Superior temporal gyrus (tissue), 1 donor: Measurements from ENCODE around the gene C1S.

ENCODE experiments used
- DNase-seq: peaks from one replicate; pipeline ENCODE4 v3.0.0-alpha.2; 2016; ENCODE audit errors: extremely low spot score

Gene C1S

GRCh38 chr12:7075939-7076338 is 15.4 kb downstream of the C1S start:
- DNase-seq, result no peak

GRCh38 chr12:7076493-7076892 is 16.0 kb downstream of the C1S start:
- DNase-seq, result no peak

- DNase-seq, result no peak
These were observed 17.6 kb downstream of the C1S start for GRCh38 chr12:7078163-7078562.

GRCh38 chr12:7079826-7080125 is 19.3 kb downstream of the C1S start:
- DNase-seq, result no peak

- no peak for DNase-seq
These were observed 20.5 kb downstream of the C1S start for GRCh38 chr12:7081037-7081436.

GRCh38 chr12:7083125-7083524 is 22.6 kb downstream of the C1S start:
- DNase-seq, result no peak

- DNase-seq, result no peak
These were observed 28.8 kb downstream of the C1S start for GRCh38 chr12:7089196-7089871.

- no peak for DNase-seq
These were observed 29.9 kb downstream of the C1S start for GRCh38 chr12:7090222-7090998.

GRCh38 chr12:7091171-7091570 is 30.7 kb downstream of the C1S start:
- DNase-seq, result no peak

GRCh38 chr12:7091660-7092228 is 31.2 kb downstream of the C1S start:
- DNase-seq, result no peak

- DNase-seq, result peak; percentile 75
These were observed 31.9 kb downstream of the C1S start, which contains the start of gene C1R for GRCh38 chr12:7092229-7092985. Gene C1R (minus strand): TSS chr12:7092445. CDS start chr12:7092388, 57 bp downstream.

- DNase-seq, result no peak
These were observed 32.5 kb downstream of the C1S start for GRCh38 chr12:7092986-7093460.

GRCh38 chr12:7093486-7093885 is 33.0 kb downstream of the C1S start:
- no peak for DNase-seq

- DNase-seq, result no peak
These were observed 33.4 kb downstream of the C1S start for GRCh38 chr12:7093892-7094291.

GRCh38 chr12:7096006-7096932 is 35.8 kb downstream of the C1S start:
- DNase-seq, result no peak

GRCh38 chr12:7096979-7097378 is 36.5 kb downstream of the C1S start:
- no peak for DNase-seq

GRCh38 chr12:7099290-7099996 is 38.9 kb downstream of the C1S start:
- DNase-seq, result no peak

- no peak for DNase-seq
These were observed 39.7 kb downstream of the C1S start for GRCh38 chr12:7100239-7100638.

GRCh38 chr12:7101047-7101693 is 40.7 kb downstream of the C1S start:
- no peak for DNase-seq

GRCh38 chr12:7101694-7102131 is 41.2 kb downstream of the C1S start:
- no peak for DNase-seq
